HEK293 (cell line): ENCODE data around the gene SLX9.

Experiments used
- CTCF ChIP-seq: fragments of 450-650 bp; formaldehyde crosslinking; IDR thresholded peaks from 2 replicates; pipeline ENCODE4 v1.5.1; 2016; ENCODE audit warnings: missing biosample characterization, missing genetic modification characterization
- OVOL3 ChIP-seq: fragments of 450-650 bp; formaldehyde crosslinking; IDR thresholded peaks from 2 replicates; pipeline ENCODE4 v1.5.1; 2016; ENCODE audit warnings: missing biosample characterization, missing genetic modification characterization
- PRDM2 ChIP-seq: fragments of 450-650 bp; formaldehyde crosslinking; IDR thresholded peaks from 2 replicates; pipeline ENCODE4 v1.5.1; 2016; ENCODE audit warnings: missing biosample characterization, missing genetic modification characterization, borderline replicate concordance
- SETDB1 ChIP-seq: IDR thresholded peaks from one replicate; pipeline ENCODE4 v1.6.1; 2017; ENCODE audit warnings: mild to moderate bottlenecking, low read length, moderate library complexity, mixed read lengths; ENCODE audit not compliant: insufficient read length
- ZNF140 ChIP-seq: fragments of 450-650 bp; formaldehyde crosslinking; IDR thresholded peaks from 2 replicates; pipeline ENCODE4 v1.5.1; 2016; ENCODE audit warnings: missing biosample characterization, missing genetic modification characterization
- ZNF366 ChIP-seq: fragments of 450-650 bp; formaldehyde crosslinking; conservative IDR thresholded peaks from 2 replicates; pipeline ENCODE4 v1.5.1; 2016; ENCODE audit warnings: missing biosample characterization, missing genetic modification characterization

DNA sequence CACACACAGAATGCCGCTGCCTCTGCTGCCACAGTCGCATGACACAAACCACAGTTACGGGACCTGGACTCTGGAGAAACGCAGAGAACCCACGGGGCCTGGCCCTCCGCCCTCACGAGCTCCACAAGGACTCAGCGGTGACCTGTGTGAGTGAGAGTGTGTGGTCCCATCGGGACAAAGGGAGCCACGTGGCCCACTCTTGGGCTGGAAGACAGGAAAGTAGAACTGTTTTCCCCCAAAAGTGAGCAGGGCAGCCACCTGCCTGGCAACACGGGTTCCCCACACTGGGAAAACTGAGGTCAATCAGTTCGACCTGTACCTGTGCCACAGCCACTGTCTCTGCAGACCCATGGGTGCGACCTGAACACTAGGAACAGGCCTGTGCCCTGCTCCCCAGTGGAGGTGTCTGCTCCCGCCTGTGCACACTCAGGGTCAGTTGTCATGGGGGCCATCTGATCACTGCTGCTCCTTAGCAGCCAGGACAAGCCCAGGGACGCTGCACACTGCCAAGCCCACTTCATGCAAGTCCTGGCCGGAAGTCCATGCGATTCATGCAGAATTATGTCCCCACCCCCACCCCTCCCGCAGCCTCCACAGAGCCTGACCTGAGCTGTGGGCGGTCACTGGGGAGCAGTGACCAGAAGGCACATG lies 80.2 kb downstream of the SLX9 start:
- TF ChIP-seq ZNF140 (tag by site-specific recombination) (no peak), PRDM2 (tag by site-specific recombination) (no peak), SETDB1 (no peak), CTCF (no peak), OVOL3 (tag by site-specific recombination) (no peak), ZNF366 (tag by site-specific recombination) (no peak)
